ENCODE results near the gene PRSS33. TPM values are rescaled to one million over a fixed set of nuclear protein-coding genes. Genes with fewer than 3 reads are reported as not detected.

PRSS33 gene
- polyA plus RNA-seq, 1 of the 3 experiments (the other 2 are of a cell fraction): not detected

DNA sequence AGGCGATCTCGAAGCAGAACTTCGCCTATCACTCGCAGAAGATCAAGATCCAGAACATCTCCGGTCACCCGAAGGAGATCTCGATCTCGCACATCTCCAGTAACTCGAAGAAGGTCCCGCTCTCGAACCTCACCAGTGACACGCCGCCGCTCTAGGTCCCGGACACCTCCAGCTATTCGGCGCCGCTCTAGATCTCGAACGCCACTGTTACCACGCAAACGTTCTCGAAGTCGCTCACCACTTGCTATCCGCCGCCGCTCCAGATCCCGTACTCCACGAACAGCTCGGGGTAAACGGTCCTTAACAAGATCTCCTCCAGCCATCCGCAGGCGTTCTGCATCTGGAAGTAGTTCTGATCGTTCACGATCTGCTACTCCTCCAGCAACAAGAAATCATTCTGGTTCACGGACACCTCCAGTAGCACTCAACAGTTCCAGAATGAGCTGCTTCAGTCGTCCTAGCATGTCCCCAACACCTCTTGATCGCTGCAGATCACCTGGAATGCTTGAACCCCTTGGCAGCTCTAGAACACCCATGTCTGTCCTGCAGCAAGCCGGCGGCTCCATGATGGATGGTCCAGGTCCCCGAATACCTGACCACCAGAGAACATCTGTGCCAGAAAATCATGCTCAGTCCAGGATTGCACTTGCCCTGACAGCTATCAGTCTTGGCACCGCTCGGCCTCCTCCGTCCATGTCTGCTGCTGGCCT, 20.8 kb downstream of the PRSS33 start:
- Histone ChIP-seq H3K4me2 (no peak overlapping the region), H3K4me1 (ENCODE audit: control insufficient read depth in 1 of 2, insufficient read depth in 2 of 2, low read depth in 1 of 2, low read length in 1 of 2) (no peaks in the 10 kb centered on the region), H3K9ac (no peak overlapping the region), H3K4me3 (ENCODE audit: low read depth in 2 of 2, low read length in 1 of 2) (no peak overlapping the region), H3K27me3 (ENCODE audit: insufficient read depth) (no peaks in the 10 kb centered on the region), H3K9me3 (no peaks in the 10 kb centered on the region), H3F3A (replicated peaks; ENCODE audit: insufficient read depth) (peaks cover 22% of the 10 kb centered on the region), H4K20me1 (ENCODE audit: insufficient read depth) (peaks cover 82% of the 10 kb centered on the region), H3K27ac (ENCODE audit: low read depth in 2 of 2, low read length in 1 of 2) (no peak overlapping the region), H3K36me3 (replicated peaks in 1 of 2; ENCODE audit: control insufficient read depth in 1 of 2, insufficient read depth in 2 of 2, low read length in 1 of 2) (peaks cover 72 to 99% of the 10 kb centered on the region in 2 experiments), H3K9me2 (no peaks in the 10 kb centered on the region), H2AFZ (ENCODE audit: low read depth) (no peak overlapping the region), H3K79me2 (ENCODE audit: insufficient read depth) (peaks cover 74% of the 10 kb centered on the region)
- TF ChIP-seq JUND (IDR thresholded peaks at IDR 0.05) (no peak), EZH2phosphoT487 (IDR thresholded peaks at IDR 0.05; ENCODE audit: borderline replicate concordance, low read depth) (no peak), ELF1 (IDR thresholded peaks at IDR 0.05) (no peak), POLR2AphosphoS5 (IDR thresholded peaks at IDR 0.05; ENCODE audit: low read depth, low read length) (no peak), FOSL2 (IDR thresholded peaks at IDR 0.05; ENCODE audit: borderline replicate concordance, low read depth) (no peak), RXRA (IDR thresholded peaks at IDR 0.05; ENCODE audit: borderline replicate concordance, low read depth) (no peak), GABPA (IDR thresholded peaks at IDR 0.05; ENCODE audit: low read depth) (no peak), RCOR1 (IDR thresholded peaks at IDR 0.05; ENCODE audit: low read length) (no peak), FOXJ3 (CRISPR knock-in tag; IDR thresholded peaks at IDR 0.05) (no peak), GATA2 (CRISPR knock-in tag; IDR thresholded peaks at IDR 0.05) (no peak), TAF1 (IDR thresholded peaks at IDR 0.05; ENCODE audit: borderline replicate concordance, low read depth, low read length) (no peak), FOXM1 (IDR thresholded peaks at IDR 0.05; ENCODE audit: low read depth) (no peak)
- TF ChIP-seq, protein P1, sequence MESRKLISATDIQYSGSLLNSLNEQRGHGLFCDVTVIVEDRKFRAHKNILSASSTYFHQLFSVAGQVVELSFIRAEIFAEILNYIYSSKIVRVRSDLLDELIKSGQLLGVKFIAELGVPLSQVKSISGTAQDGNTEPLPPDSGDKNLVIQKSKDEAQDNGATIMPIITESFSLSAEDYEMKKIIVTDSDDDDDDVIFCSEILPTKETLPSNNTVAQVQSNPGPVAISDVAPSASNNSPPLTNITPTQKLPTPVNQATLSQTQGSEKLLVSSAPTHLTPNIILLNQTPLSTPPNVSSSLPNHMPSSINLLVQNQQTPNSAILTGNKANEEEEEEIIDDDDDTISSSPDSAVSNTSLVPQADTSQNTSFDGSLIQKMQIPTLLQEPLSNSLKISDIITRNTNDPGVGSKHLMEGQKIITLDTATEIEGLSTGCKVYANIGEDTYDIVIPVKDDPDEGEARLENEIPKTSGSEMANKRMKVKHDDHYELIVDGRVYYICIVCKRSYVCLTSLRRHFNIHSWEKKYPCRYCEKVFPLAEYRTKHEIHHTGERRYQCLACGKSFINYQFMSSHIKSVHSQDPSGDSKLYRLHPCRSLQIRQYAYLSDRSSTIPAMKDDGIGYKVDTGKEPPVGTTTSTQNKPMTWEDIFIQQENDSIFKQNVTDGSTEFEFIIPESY (IDR thresholded peaks at IDR 0.05; ENCODE audit: borderline replicate concordance, low read depth): no peak
- TF ChIP-seq, protein P2, sequence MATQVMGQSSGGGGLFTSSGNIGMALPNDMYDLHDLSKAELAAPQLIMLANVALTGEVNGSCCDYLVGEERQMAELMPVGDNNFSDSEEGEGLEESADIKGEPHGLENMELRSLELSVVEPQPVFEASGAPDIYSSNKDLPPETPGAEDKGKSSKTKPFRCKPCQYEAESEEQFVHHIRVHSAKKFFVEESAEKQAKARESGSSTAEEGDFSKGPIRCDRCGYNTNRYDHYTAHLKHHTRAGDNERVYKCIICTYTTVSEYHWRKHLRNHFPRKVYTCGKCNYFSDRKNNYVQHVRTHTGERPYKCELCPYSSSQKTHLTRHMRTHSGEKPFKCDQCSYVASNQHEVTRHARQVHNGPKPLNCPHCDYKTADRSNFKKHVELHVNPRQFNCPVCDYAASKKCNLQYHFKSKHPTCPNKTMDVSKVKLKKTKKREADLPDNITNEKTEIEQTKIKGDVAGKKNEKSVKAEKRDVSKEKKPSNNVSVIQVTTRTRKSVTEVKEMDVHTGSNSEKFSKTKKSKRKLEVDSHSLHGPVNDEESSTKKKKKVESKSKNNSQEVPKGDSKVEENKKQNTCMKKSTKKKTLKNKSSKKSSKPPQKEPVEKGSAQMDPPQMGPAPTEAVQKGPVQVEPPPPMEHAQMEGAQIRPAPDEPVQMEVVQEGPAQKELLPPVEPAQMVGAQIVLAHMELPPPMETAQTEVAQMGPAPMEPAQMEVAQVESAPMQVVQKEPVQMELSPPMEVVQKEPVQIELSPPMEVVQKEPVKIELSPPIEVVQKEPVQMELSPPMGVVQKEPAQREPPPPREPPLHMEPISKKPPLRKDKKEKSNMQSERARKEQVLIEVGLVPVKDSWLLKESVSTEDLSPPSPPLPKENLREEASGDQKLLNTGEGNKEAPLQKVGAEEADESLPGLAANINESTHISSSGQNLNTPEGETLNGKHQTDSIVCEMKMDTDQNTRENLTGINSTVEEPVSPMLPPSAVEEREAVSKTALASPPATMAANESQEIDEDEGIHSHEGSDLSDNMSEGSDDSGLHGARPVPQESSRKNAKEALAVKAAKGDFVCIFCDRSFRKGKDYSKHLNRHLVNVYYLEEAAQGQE (IDR thresholded peaks at IDR 0.05; ENCODE audit: low read depth, low read length): no peak
- TF ChIP-seq, protein P3, sequence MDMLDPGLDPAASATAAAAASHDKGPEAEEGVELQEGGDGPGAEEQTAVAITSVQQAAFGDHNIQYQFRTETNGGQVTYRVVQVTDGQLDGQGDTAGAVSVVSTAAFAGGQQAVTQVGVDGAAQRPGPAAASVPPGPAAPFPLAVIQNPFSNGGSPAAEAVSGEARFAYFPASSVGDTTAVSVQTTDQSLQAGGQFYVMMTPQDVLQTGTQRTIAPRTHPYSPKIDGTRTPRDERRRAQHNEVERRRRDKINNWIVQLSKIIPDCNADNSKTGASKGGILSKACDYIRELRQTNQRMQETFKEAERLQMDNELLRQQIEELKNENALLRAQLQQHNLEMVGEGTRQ (IDR thresholded peaks at IDR 0.05; ENCODE audit: borderline replicate concordance, low read depth, low read length): no peak
- TF ChIP-seq, protein P4, sequence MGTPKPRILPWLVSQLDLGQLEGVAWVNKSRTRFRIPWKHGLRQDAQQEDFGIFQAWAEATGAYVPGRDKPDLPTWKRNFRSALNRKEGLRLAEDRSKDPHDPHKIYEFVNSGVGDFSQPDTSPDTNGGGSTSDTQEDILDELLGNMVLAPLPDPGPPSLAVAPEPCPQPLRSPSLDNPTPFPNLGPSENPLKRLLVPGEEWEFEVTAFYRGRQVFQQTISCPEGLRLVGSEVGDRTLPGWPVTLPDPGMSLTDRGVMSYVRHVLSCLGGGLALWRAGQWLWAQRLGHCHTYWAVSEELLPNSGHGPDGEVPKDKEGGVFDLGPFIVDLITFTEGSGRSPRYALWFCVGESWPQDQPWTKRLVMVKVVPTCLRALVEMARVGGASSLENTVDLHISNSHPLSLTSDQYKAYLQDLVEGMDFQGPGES (IDR thresholded peaks at IDR 0.05; ENCODE audit: low read depth, low read length): no peak
- CTCF ChIA-PET: no interaction called here
- POLR2A ChIA-PET: interaction anchor here (0.6 to 1.3 kb wide), 2 partner anchors 13 to 44 kb away, joined by 3 read pairs; no protein-coding TSS in a partner anchor
- no peak for DNase-seq
- 96% methylated on average over 42 of the region's 44 CpGs for WGBS (ENCODE audit: low lambda C conversion rate)

Measured in SK-N-SH (cell line).